SK-N-SH treated with all-trans-retinoic acid at 6 μM for 48 hours (cell line): ENCODE results near the gene FAM181B.

Experiments
- CSDC2 ChIP-seq: fragments of 250-450 bp; sonication (Bioruptor Pico); IDR thresholded peaks from 2 replicates; pipeline ENCODE4 v1.5.0; 2020; ENCODE audit warnings: mild to moderate bottlenecking, moderate library complexity
- OSR1 ChIP-seq: fragments of 250-450 bp; sonication (Bioruptor Pico); IDR thresholded peaks from 2 replicates; pipeline ENCODE4 v1.8.0; 2022; ENCODE audit warnings: moderate library complexity, mild to moderate bottlenecking, inconsistent platforms
- SNAI2 ChIP-seq: fragments of 250-450 bp; sonication (Bioruptor Pico); IDR thresholded peaks from 2 replicates; pipeline ENCODE4 v1.5.0; 2020; ENCODE audit warnings: mild to moderate bottlenecking, moderate library complexity
- ZC3H10 ChIP-seq: fragments of 250-450 bp; sonication (Bioruptor Pico); IDR thresholded peaks from 2 replicates; pipeline ENCODE4 v1.5.1; 2021; ENCODE audit warnings: mild to moderate bottlenecking, moderate library complexity
- ZFP3 ChIP-seq: fragments of 250-450 bp; sonication (Bioruptor Pico); IDR thresholded peaks from 2 replicates; pipeline ENCODE4 v1.5.0; 2020; ENCODE audit warnings: mild to moderate bottlenecking, moderate library complexity

DNA sequence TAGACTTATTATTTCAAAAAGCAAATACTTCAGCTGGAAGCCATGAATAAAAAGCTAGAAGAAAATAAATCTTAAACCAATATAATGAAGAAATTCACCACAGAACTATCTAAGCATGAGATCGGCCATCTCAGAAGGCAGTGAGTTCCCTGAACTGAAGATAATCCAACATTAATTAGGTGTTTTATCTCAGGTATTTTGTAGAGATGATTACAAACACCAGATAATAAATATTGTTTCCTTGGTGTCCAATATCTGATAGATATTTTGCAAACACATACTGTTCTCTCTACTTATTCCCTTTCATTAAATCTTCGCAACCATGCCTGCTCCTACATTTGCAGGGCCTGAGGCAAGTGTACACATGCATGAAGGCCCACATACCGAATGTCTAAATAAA, 26.0 kb upstream of the FAM181B start:
- TF ChIP-seq SNAI2: no peak
- no peak for TF ChIP-seq CSDC2 (CRISPR knock-in tag)
- no peak for TF ChIP-seq ZC3H10 (CRISPR knock-in tag)
- no peak for TF ChIP-seq ZFP3 (CRISPR knock-in tag)
- TF ChIP-seq OSR1 (CRISPR knock-in tag): no peak
